Hematopoietic multipotent progenitor cell treated with erythropoietin and hydrocortisone succinate and interleukin-3 and kit ligand, for 6 days (in vitro differentiated cells): ENCODE data around the gene ERBB4.

Source experiments
- DNase-seq: peaks from one replicate; pipeline ENCODE4 v3.0.0-alpha.2; 2015

ERBB4 gene

GRCh38 chr2:211875488-211875887 lies 663.1 kb downstream of the ERBB4 start:
- DNase-seq = no peak

- no peak for DNase-seq
Measured at GRCh38 chr2:211868996-211869533, 669.5 kb downstream of the ERBB4 start.

- DNase-seq = peak; percentile 10
Measured at GRCh38 chr2:211867845-211868451, 670.7 kb downstream of the ERBB4 start.

- DNase-seq = no peak
Measured at GRCh38 chr2:211864328-211864727, 674.3 kb downstream of the ERBB4 start.

GRCh38 chr2:211860224-211860623 lies 678.4 kb downstream of the ERBB4 start:
- DNase-seq = no peak

GRCh38 chr2:211854832-211855231 lies 683.8 kb downstream of the ERBB4 start:
- no peak for DNase-seq

- no peak for DNase-seq
Measured at GRCh38 chr2:211846714-211847113, 691.9 kb downstream of the ERBB4 start.

GRCh38 chr2:211846036-211846400 lies 692.6 kb downstream of the ERBB4 start:
- no peak for DNase-seq

- DNase-seq = no peak
Measured at GRCh38 chr2:211845338-211846035, 693.1 kb downstream of the ERBB4 start.

- no peak for DNase-seq
Measured at GRCh38 chr2:211837706-211838105, 700.9 kb downstream of the ERBB4 start.

- no peak for DNase-seq
Measured at GRCh38 chr2:211837206-211837605, 701.4 kb downstream of the ERBB4 start.

- DNase-seq = no peak
Measured at GRCh38 chr2:211836409-211836808, 702.2 kb downstream of the ERBB4 start.

GRCh38 chr2:211835695-211836094 lies 702.9 kb downstream of the ERBB4 start:
- no peak for DNase-seq

- no peak for DNase-seq
Measured at GRCh38 chr2:211833582-211834279, 704.9 kb downstream of the ERBB4 start.

GRCh38 chr2:211829725-211830124 lies 708.9 kb downstream of the ERBB4 start:
- no peak for DNase-seq

GRCh38 chr2:211823886-211824479 lies 714.6 kb downstream of the ERBB4 start:
- DNase-seq = no peak

- no peak for DNase-seq
Measured at GRCh38 chr2:211822686-211823335, 715.8 kb downstream of the ERBB4 start.

GRCh38 chr2:211816754-211817153 lies 721.8 kb downstream of the ERBB4 start:
- no peak for DNase-seq

GRCh38 chr2:211812587-211812986 lies 726.0 kb downstream of the ERBB4 start:
- no peak for DNase-seq

GRCh38 chr2:211802666-211803065 lies 735.9 kb downstream of the ERBB4 start:
- no peak for DNase-seq

- DNase-seq = no peak
Measured at GRCh38 chr2:211800001-211800400, 738.6 kb downstream of the ERBB4 start.

GRCh38 chr2:211798868-211799267 lies 739.7 kb downstream of the ERBB4 start:
- DNase-seq = no peak

GRCh38 chr2:211793690-211794089 lies 744.9 kb downstream of the ERBB4 start:
- DNase-seq = no peak
